DLD1 (cell line): Measurements from ENCODE around the gene UCP1.
"Not testable (repeated sequence)": the region's sequence is repeated elsewhere in the genome, so short reads cannot be mapped to it uniquely, and the experiment has no call there.

Source experiments
- in situ Hi-C: cut with HindIII; loops from 2 replicates; pipeline ENCODE4 v1.10.0; 2017; ENCODE audit warnings: low sequenced_read_pairs

Gene UCP1

DNA sequence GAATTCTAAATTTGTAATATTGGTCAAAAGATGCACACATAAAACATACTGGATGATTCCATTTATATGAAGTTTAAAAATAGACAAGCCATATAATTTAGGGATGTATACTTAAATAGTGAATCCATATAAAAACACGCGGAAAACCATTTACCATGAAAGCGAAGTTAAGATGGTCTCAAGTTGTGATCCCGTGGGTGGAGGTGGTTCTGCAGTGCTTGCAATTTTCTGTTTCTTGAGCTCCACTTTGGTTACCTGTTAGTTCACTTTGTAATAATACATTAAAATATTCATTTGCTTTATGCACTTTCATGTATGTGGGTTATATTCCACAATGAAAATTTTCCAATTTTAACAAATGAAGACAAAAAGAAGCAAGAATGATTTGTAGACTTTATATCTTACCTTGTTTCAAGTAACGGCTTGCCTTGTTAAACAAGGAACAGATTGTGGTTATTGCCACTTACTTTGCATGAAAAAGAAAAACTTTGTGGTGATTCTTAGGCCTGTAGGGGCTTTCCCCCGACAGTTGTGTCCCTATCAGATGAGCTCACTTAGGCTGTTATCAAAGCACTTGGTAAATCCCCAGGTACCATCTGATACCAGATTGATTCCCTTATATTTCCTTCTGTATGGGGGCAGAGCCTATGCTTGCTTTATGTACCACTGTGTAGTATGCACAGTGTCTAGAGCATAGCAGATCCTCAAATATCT, 12.2 kb downstream of the UCP1 start:
- in situ Hi-C loops: no loop called here

DNA sequence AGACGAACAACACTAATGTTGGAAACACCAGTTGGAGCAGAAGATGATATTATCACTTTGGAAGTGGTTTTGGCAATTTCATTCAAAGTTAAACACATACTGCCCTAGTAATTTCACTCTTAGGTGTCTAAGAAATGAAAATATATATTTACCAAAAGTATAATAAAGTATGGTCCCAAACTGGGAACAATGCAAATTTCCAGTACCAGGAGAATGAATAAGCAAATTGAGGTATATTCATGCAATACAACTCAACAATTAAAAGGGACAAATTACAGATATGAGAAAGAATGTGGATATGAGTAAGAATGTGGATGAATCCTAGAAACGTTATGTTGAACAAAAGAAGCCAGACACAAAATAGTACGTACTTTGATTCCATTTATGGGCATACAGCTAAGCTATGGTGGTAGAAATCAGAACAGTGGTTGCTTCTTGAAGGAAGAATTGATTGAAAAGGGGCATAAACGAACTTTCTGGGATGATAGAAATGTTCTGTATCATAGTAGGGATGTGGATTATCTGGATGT, 34.7 kb downstream of the UCP1 start:
- in situ Hi-C loops: no loop called here

DNA sequence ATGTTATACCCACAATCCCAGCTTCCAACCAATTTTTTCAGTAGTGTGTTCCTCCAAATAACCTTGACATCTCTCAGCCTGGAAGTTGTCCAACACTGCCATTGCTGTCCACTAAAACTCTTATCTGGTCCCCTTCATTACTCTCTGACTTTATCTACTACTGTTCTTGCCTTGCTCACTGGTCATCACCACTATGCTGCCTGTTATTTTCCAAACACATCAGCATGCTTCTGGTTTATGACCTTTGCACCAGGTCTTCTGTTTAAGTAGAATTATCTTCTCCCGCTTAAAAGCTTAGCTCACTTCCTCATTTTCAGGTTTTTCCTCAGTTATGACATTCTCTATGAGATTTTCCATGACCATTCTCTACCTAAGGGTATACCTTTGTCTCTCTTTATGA, 39.3 kb downstream of the UCP1 start:
- in situ Hi-C loops: no loop called here

DNA sequence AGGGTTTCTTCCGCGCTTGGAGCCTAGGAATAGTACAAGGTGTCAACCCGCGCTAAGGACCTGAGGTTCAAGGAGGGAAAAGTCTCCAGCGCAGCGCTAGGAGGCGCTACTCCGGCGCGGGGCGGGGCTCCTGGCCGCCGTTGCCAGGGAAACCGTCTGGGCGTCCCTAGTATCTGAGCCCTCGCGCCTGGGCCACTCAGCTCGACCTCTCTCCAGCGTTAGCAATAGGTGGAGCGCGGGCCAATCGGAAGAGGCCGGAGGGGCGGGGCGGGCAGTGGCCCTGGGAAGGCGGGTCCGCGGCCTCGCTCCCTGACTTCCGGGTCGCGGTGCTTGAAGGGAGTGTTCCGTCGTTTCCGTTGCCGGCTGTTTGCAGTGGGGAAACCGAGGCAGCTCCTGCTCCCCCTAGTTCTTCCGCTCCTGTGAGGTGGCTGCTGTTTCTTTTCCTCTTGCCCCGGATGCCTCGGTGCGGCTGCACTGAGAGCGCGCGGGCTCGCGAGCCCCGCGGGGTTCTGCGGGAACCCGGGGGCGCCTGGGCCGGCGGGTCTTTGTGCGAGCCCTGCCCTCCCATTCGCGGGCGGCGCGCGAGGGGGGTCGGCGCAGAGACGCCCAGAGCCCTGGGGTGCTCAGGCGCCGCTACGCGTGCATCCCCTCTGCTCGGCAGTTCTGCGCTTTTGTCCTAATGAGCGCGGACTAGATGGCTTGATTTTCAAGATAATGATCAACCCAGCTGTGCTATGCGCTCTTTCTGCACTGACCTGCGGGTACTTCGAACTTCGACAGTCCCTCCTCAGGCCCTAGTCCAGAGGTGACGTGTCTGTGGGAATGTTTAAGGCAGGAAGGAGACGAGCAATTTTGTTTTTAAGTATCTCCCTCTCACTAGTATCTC, 44.7 kb downstream of the UCP1 start, which contains the start of gene ELMOD2:
Gene ELMOD2, plus strand, starts transcription at position 312 of the 886 bp plus-strand sequence. CDS start 1,261 bp downstream, outside the sequence.
- in situ Hi-C loops: no loop called here

DNA sequence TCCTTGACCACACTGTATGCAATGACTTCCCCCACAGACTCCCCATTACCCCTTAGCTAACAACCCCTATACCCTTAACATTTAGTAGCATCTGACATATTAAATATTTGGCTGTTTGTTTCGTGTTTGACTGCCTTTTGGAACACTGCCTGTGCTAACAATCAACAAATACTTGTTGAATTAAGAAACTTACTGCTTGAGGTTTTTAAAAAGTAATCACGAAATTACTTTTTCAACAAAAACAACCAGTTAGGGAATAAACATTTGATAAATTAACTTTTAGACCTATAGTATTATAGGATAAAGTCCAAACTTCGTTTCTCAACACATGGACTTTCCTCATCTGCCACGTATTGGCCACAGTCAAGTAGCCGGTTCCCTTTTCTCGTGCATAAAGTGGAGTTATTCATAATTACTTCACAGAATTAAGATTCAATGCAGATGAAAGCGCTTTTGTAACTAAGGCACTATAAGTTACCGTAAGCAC, 45.3 kb downstream of the UCP1 start:
- in situ Hi-C loops: no loop called here

DNA sequence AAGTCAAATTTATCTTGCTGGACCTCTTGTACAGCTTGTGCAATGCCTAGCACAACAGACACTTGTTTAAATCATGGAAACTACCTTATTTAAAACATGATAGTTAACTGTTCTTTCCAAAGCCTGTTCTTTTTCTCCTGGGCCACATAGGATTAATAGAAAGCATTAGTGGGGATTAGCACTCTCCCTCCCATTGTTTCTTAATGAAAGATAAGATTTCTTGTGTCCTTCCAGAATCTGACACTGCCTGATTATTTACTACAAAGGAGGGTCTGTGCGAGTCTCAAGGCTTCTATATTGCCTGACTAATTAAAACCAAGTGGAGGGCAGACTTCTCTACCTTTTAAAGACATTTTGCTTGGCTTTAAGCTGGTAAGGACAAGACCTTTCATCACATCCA, 53.3 kb downstream of the UCP1 start:
- in situ Hi-C loops: no loop called here

DNA sequence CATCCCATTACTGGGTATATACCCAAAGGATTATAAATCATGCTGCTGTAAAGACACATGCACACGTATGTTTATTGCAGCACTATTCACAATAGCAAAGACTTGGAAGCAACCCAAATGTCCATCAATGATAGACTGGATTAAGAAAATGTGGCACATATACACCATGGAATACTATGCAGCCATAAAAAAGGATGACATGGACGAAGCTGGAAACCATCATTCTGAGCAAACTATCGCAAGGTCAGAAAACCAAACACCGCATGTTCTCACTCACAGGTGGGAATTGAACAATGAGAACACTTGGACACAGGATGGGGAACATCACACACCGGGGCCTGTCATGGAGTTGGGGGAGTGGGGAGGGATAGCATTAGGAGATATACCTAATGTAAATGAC, 55.0 kb downstream of the UCP1 start:
- in situ Hi-C loops: not testable (repeated sequence)
